ENCODE data around the gene TSEN2. TPM values are rescaled to one million over a fixed set of nuclear protein-coding genes. Genes with fewer than 3 reads are reported as not detected.

The TSEN2 gene
- total and polyA plus RNA-seq, 9 of the 15 experiments (the other 6 are each of a cell fraction or from before 2014, with no cell fraction given) = 38.5 to 76.3 (median 46.6) TPM

DNA sequence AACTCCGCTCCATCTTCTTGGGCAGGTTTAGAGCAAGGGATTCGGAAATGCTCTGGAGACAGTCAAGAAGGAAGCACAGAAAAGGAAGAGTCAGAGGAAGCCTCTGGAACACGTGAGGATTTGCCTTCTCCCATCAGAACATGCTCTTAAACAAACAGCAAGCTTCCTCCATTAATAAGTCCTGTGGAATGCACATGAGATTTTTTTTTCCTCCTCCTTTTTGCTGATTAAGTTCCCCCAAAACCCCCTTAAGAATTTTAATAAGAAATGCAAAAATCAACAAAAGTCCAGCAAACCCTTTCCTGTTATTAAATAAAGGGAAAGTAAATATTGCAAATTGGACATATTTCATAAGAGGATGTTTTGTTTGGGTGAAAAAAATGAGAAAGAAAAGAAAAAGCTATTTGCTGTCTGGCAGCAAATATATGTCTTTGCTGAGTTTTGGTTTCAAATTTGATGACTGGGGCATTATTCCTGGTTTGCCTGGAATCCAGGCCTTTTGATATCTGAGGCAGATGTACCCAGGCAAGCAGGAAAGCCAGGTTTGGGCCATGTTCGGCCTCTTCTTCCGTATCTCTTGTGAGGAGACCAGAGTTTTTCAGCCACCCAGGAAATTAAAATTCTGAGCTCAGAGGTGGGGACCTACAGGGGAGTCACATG lies 7.9 kb upstream of the TSEN2 start:
- Histone ChIP-seq H4K20me1 (replicated peaks; ENCODE audit: control insufficient read depth, insufficient read depth, low read length) (no peaks in the 10 kb centered on the region), H3K4me3 (no peak overlapping the region), H3K9ac (ENCODE audit: insufficient read depth in 1 of 2, low read depth in 2 of 2, low read length in 2 of 2) (no peak overlapping the region), H3K79me2 (ENCODE audit: control insufficient read depth, insufficient read depth, low read length) (no peaks in the 10 kb centered on the region), H3K36me3 (ENCODE audit: control insufficient read depth, insufficient read depth, low read length) (no peaks in the 10 kb centered on the region), H3K27ac (ENCODE audit: extremely low read depth, low read depth, low read length) (no peak overlapping the region), H2AFZ (ENCODE audit: low read depth, low read length) (no peak overlapping the region), H3K9me3 (replicated peaks; ENCODE audit: control insufficient read depth, insufficient read depth, low read depth, low read length) (no peaks in the 10 kb centered on the region), H3K27me3 (ENCODE audit: control insufficient read depth in 2 of 2, insufficient read depth in 2 of 2, low read length in 2 of 2) (peaks cover 40 to 50% of the 10 kb centered on the region in 2 experiments), H3K4me2 (ENCODE audit: insufficient read depth, low read length) (no peak overlapping the region), H3K9me1 (ENCODE audit: control insufficient read depth, insufficient read depth, low read length) (no peaks in the 10 kb centered on the region), H3K4me1 (replicated peaks in 1 of 2; ENCODE audit: control insufficient read depth in 2 of 2, insufficient read depth in 2 of 2, low read length in 2 of 2) (peaks cover 0 to 3% of the 10 kb centered on the region in 2 experiments; a peak in 2 of 5 replicates)
- DNase-seq (ENCODE audit: extremely low read depth in 1 of 4, low spot score in 3 of 4) (no peak), ATAC-seq (no peak), FAIRE-seq (no peak)
- intact Hi-C loops (cut with micrococcal nuclease) (loop anchor here (5.0 kb wide), 1 partner anchor 289 kb away; no protein-coding TSS in a partner anchor), in situ Hi-C loops (cut with MboI) (no loop called here)
- TF ChIP-seq MAFK (IDR thresholded peaks at IDR 0.05; ENCODE audit: low read length) (peak; percentile 31; the same call in 1 of the 2 replicates), MAFF (IDR thresholded peaks at IDR 0.05; ENCODE audit: low read length) (0 out of 2 replicates have a peak, but pooled peaks have one; percentile 29), RBM17 (IDR thresholded peaks at IDR 0.05; ENCODE audit: borderline replicate concordance, low read depth, low read length) (no peak), ZNF316 (IDR thresholded peaks at IDR 0.05) (peak; percentile 66), KDM2B (CRISPR knock-in tag; IDR thresholded peaks at IDR 0.05) (no peak), EGR1 (conservative IDR thresholded peaks at IDR 0.05) (no peak)
- TF ChIP-seq, protein P1, sequence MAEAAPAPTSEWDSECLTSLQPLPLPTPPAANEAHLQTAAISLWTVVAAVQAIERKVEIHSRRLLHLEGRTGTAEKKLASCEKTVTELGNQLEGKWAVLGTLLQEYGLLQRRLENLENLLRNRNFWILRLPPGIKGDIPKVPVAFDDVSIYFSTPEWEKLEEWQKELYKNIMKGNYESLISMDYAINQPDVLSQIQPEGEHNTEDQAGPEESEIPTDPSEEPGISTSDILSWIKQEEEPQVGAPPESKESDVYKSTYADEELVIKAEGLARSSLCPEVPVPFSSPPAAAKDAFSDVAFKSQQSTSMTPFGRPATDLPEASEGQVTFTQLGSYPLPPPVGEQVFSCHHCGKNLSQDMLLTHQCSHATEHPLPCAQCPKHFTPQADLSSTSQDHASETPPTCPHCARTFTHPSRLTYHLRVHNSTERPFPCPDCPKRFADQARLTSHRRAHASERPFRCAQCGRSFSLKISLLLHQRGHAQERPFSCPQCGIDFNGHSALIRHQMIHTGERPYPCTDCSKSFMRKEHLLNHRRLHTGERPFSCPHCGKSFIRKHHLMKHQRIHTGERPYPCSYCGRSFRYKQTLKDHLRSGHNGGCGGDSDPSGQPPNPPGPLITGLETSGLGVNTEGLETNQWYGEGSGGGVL (CRISPR knock-in tag; IDR thresholded peaks at IDR 0.05) = no peak
- TF ChIP-seq, protein P2, sequence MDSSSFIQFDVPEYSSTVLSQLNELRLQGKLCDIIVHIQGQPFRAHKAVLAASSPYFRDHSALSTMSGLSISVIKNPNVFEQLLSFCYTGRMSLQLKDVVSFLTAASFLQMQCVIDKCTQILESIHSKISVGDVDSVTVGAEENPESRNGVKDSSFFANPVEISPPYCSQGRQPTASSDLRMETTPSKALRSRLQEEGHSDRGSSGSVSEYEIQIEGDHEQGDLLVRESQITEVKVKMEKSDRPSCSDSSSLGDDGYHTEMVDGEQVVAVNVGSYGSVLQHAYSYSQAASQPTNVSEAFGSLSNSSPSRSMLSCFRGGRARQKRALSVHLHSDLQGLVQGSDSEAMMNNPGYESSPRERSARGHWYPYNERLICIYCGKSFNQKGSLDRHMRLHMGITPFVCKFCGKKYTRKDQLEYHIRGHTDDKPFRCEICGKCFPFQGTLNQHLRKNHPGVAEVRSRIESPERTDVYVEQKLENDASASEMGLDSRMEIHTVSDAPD (CRISPR knock-in tag; IDR thresholded peaks at IDR 0.05) = no peak
- TF ChIP-seq, protein P3, sequence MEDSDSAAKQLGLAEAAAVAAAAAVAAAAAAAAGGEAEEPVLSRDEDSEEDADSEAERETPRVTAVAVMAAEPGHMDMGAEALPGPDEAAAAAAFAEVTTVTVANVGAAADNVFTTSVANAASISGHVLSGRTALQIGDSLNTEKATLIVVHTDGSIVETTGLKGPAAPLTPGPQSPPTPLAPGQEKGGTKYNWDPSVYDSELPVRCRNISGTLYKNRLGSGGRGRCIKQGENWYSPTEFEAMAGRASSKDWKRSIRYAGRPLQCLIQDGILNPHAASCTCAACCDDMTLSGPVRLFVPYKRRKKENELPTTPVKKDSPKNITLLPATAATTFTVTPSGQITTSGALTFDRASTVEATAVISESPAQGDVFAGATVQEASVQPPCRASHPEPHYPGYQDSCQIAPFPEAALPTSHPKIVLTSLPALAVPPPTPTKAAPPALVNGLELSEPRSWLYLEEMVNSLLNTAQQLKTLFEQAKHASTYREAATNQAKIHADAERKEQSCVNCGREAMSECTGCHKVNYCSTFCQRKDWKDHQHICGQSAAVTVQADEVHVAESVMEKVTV (CRISPR knock-in tag; IDR thresholded peaks at IDR 0.05) = no peak
- ChIA-PET CTCF (ENCODE audit: low intra/inter-chr PET ratio) (no interaction called here), POLR2A (interaction anchor here (0.7 kb wide), 1 partner anchor 49 kb away, joined by 3 read pairs; no protein-coding TSS in a partner anchor)
- BruUV-seq (replicated peaks) = no TSS peak
- WGBS (ENCODE audit: insufficient coverage, low coverage, missing lambda C conversion rate) = 0% methylated on average over 5 of the region's 5 CpGs

Measured in K562 (cell line).